MV-4-11 (cell line): ENCODE results near the gene RBP3.
A peak's percentile ranks its signal among the peaks of the same experiment; 100 is the strongest.

Source experiments
- DNase-seq: peaks from one replicate; lab custom pipeline; 2025; lab: John Stamatoyannopoulos, UW

The RBP3 gene

GRCh38 chr10:47348138-47348651 lies at the start of gene RBP3:
TSS of gene RBP3 (plus strand) at chr10:47348363. CDS start at chr10:47348485, 122 bp downstream.
- no peak for DNase-seq

GRCh38 chr10:47298715-47299114 lies 49.4 kb upstream of the RBP3 start:
- DNase-seq: no peak

GRCh38 chr10:47299611-47300428 lies 48.3 kb upstream of the RBP3 start, which contains the start of gene GDF10:
TSS of gene GDF10 (plus strand) at chr10:47300197. CDS start at chr10:47300652, 455 bp downstream.
- DNase-seq: no peak

- no peak for DNase-seq
Measured at GRCh38 chr10:47300429-47300931, 47.7 kb upstream of the RBP3 start.

- no peak for DNase-seq
Measured at GRCh38 chr10:47301833-47302232, 46.3 kb upstream of the RBP3 start.

- DNase-seq: no peak
Measured at GRCh38 chr10:47303105-47303504, 45.1 kb upstream of the RBP3 start.

- no peak for DNase-seq
Measured at GRCh38 chr10:47303866-47304265, 44.3 kb upstream of the RBP3 start.

GRCh38 chr10:47305566-47305965 lies 42.6 kb upstream of the RBP3 start:
- DNase-seq: no peak

- DNase-seq: no peak
Measured at GRCh38 chr10:47306387-47307210, 41.6 kb upstream of the RBP3 start.

- no peak for DNase-seq
Measured at GRCh38 chr10:47307381-47307780, 40.8 kb upstream of the RBP3 start.

- DNase-seq: no peak
Measured at GRCh38 chr10:47308775-47309174, 39.4 kb upstream of the RBP3 start.

- no peak for DNase-seq
Measured at GRCh38 chr10:47309408-47310089, 38.6 kb upstream of the RBP3 start.

GRCh38 chr10:47310090-47310505 lies 38.1 kb upstream of the RBP3 start:
- DNase-seq: no peak

- no peak for DNase-seq
Measured at GRCh38 chr10:47311193-47311931, 36.8 kb upstream of the RBP3 start.

- DNase-seq: peak; percentile 60
Measured at GRCh38 chr10:47311932-47312662, 36.1 kb upstream of the RBP3 start.

GRCh38 chr10:47312663-47312995 lies 35.5 kb upstream of the RBP3 start:
- DNase-seq: no peak

- no peak for DNase-seq
Measured at GRCh38 chr10:47314416-47314970, 33.7 kb upstream of the RBP3 start.

GRCh38 chr10:47315421-47315820 lies 32.7 kb upstream of the RBP3 start:
- DNase-seq: no peak

GRCh38 chr10:47316131-47316530 lies 32.0 kb upstream of the RBP3 start:
- no peak for DNase-seq

- DNase-seq: no peak
Measured at GRCh38 chr10:47317251-47317650, 30.9 kb upstream of the RBP3 start.
